Stimulated activated naive CD8-positive, alpha-beta T cell treated with anti-CD3 and anti-CD28 coated beads, Interleukin-15, amount 100 ng/mL, for 72 hours (primary cell): Measurements from ENCODE around the gene C20orf144.
"Not testable (repeated sequence)": the region's sequence is repeated elsewhere in the genome, so short reads cannot be mapped to it uniquely, and the experiment has no call there.

ENCODE experiments used
- ATAC-seq: fragments of 150-1000 bp; cut with Tn5 transposase; 2 replicates; pipeline ENCODE4 v1.10.0; 2021; ENCODE audit warnings: mild to moderate bottlenecking, moderate library complexity
- DNase-seq, 2 donors: peaks; one replicate each; pipeline ENCODE4 v3.0.0; 2021 to 2022
- H3K27ac Mint-ChIP-seq, 2 donors: one replicate each; pipeline ENCODE4 v1.8.0; 2022; ENCODE audit warnings: mild to moderate bottlenecking in 2 of 2, mixed read lengths in 2 of 2, moderate library complexity in 2 of 2
- H3K27me3 Mint-ChIP-seq: one replicate; pipeline ENCODE4 v1.8.0; 2022; ENCODE audit warnings: mixed read lengths
- H3K4me1 Mint-ChIP-seq: one replicate; pipeline ENCODE4 v1.8.0; 2022; ENCODE audit warnings: mild to moderate bottlenecking, mixed read lengths
- H3K4me3 Mint-ChIP-seq, 2 donors: one replicate each; pipeline ENCODE4 v1.8.0; 2022; ENCODE audit warnings: mild to moderate bottlenecking in 2 of 2, mixed read lengths in 2 of 2, moderate library complexity in 1 of 2
- H3K9me3 Mint-ChIP-seq, 2 donors: one replicate each; pipeline ENCODE4 v1.8.0; 2022; ENCODE audit warnings: mixed read lengths in 2 of 2

C20orf144 gene

GRCh38 chr20:33688938-33689424 is 26.9 kb downstream of the C20orf144 start:
- ATAC-seq = no peak
- no peak for DNase-seq
- H3K4me3 Mint-ChIP-seq = peak overlapping the region; percentile 14 to 48
- H3K4me1 Mint-ChIP-seq = peaks cover 69% of the 10 kb centered on the region
- H3K9me3 Mint-ChIP-seq = no peaks in the 10 kb centered on the region
- no peaks in the 10 kb centered on the region for H3K27me3 Mint-ChIP-seq
- peak overlapping the region in 1 of 2 donors; percentile 61 for H3K27ac Mint-ChIP-seq

DNA sequence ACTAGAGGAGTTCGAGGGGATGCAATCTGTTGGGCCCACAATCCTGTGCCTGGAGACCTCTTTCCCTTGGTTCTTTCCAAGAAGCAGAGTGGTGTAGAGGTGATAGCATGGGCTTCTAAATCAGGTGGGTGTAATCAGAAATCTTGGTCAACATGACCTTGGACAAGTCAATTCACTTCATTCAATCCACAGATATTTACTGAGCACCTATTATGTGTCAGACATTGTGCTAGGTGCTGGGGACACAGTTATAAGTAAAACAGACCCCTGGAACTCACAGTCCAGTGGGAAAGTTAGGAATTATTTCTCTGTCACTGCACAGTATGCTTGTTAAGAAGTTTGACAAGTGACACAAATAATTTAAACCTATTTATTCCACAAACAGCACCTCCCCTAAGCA is 27.4 kb downstream of the C20orf144 start:
- ATAC-seq = no peak
- no peak overlapping the region for H3K27ac Mint-ChIP-seq
- DNase-seq = no peak
- no peaks in the 10 kb centered on the region for H3K27me3 Mint-ChIP-seq
- H3K4me1 Mint-ChIP-seq = peaks cover 64% of the 10 kb centered on the region
- peak overlapping the region; percentile 48 to 66 for H3K4me3 Mint-ChIP-seq
- no peaks in the 10 kb centered on the region for H3K9me3 Mint-ChIP-seq

- DNase-seq (peak; percentile 67 to 72), ATAC-seq (peak; percentile 43)
- H3K9me3 Mint-ChIP-seq = no peaks in the 10 kb centered on the region
- peak overlapping the region; percentile 59 to 73 for H3K27ac Mint-ChIP-seq
- H3K4me3 Mint-ChIP-seq = peak overlapping the region; percentile 66 to 70
- H3K4me1 Mint-ChIP-seq = peaks cover 59% of the 10 kb centered on the region
- no peaks in the 10 kb centered on the region for H3K27me3 Mint-ChIP-seq
Observed at GRCh38 chr20:33689973-33690372, 27.8 kb downstream of the C20orf144 start.

DNA sequence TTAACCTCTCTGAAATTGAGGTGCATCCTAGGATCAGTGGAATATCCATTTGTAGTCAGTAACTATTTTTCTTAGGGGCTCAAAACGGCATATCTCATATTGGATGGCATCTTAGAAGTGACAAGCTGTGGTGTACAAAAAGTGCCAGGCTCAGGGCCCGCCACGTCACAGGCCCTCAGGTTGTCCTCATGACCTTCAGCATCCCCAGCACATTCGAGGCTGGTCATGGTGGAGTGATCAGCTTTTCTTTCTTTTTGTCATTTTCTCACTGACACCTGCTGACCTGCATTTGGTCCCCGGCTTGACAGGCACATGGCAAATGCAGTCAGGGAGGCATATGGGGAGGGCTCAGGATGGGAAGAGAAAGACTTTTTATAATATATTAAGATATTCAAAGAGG is 31.2 kb downstream of the C20orf144 start:
- no peak for ATAC-seq
- H3K4me3 Mint-ChIP-seq = no peak overlapping the region
- H3K9me3 Mint-ChIP-seq = peaks cover 0 to 2% of the 10 kb centered on the region in 2 donors
- no peaks in the 10 kb centered on the region for H3K27me3 Mint-ChIP-seq
- no peak for DNase-seq
- peak overlapping the region in 1 of 2 donors; percentile 82 for H3K27ac Mint-ChIP-seq
- H3K4me1 Mint-ChIP-seq = peaks cover 32% of the 10 kb centered on the region

DNA sequence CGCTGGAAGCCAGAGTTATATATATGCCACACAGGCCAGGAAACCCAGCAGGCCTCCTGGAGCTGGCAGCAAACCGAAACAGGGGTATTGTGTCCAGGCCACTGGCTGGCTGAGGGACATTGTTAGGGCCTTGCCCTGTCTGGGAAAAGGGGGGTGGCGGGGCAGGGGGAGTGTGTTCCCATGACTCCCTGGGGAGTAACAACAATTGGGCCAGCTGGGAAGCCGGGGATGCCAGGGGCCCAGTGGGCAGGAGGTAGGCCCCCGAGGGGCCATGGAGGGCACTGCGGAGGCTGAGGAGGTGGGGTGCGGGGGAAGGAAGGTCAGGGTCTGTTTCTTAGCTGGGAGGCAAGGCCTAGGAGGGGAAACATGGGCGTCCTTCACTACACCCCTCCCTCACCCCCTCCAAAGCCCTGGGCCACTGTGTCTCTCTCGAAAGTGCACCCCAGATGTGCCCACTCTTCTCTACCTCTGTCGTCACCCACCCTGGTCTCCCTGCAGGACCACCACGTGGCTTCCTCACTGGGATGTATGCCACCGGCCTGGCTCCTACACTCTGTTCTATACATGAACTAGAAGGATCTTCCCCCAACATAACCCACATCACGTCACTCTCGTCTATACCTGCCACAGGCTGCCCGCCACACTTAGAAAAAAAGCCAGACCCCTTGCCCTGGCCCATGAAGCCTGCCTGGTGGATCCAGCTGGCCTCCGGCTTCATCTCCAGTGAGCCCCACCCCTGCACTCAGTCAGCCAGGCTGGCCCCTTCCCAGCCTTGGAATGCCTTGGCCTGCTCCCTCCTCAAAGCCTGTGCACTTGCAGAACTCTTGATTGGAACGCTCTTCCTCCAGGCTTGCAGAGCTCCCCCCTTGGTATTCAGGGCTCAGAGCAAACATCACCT is 31.9 kb downstream of the C20orf144 start:
- DNase-seq (no peak), ATAC-seq (no peak)
- no peak overlapping the region for H3K4me3 Mint-ChIP-seq
- H3K9me3 Mint-ChIP-seq = peaks cover 0 to 7% of the 10 kb centered on the region in 2 donors
- no peaks in the 10 kb centered on the region for H3K27me3 Mint-ChIP-seq
- peaks cover 25% of the 10 kb centered on the region for H3K4me1 Mint-ChIP-seq
- peak overlapping the region in 1 of 2 donors; percentile 82 for H3K27ac Mint-ChIP-seq

DNA sequence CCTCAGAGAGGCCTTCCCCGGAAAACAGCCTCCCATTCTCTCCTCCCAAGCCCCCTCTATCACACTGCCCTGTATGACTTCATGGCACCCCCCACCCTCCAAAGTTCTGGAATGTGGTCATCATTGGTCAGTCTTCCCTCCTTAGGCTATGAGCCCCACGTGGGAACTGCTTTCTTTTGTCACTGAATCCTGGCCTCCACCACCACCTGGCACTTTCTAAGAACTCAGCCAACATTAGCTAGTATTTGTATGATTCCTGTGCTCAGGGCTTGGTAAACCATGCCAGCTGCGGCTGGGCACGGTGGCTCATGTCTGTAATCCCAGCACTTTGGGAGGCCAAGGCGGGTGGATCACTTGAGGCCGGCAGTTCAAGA is 32.5 kb downstream of the C20orf144 start:
- peak overlapping the region in 1 of 2 donors; percentile 25 for H3K27ac Mint-ChIP-seq
- H3K27me3 Mint-ChIP-seq = no peaks in the 10 kb centered on the region

DNA sequence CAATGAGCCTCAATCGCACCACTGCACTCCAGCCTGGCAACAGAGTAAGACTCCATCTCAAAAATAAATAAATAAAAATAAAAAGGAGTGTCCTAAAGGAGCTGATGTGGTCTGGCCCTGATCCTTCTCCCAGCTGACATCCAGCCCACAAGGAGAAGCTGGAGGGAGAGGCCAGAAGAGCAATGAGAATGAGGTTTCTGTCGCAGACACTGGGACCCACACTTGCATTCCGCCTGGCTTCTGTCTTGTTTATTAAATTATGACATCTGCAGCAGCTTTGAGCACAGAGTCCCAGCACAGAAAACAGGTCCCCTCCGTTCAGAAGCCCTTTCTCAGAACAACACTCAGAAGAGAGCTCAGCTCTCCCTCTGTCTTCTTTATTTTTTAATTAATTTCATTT is 34.3 kb downstream of the C20orf144 start:
- H3K27me3 Mint-ChIP-seq = no peaks in the 10 kb centered on the region
- ATAC-seq (no peak), DNase-seq (no peak)
- no peak overlapping the region for H3K27ac Mint-ChIP-seq
- peaks cover under 1% of the 10 kb centered on the region for H3K4me1 Mint-ChIP-seq
- no peak overlapping the region for H3K4me3 Mint-ChIP-seq
- H3K9me3 Mint-ChIP-seq = peaks cover 0 to 7% of the 10 kb centered on the region in 2 donors

More for the DNA sequence above, 32.5 kb downstream of the C20orf144 start:
- peaks cover 19% of the 10 kb centered on the region for H3K4me1 Mint-ChIP-seq
- DNase-seq (no peak), ATAC-seq (no peak)
- H3K4me3 Mint-ChIP-seq = no peak overlapping the region
- H3K9me3 Mint-ChIP-seq = peaks cover 0 to 7% of the 10 kb centered on the region in 2 donors

DNA sequence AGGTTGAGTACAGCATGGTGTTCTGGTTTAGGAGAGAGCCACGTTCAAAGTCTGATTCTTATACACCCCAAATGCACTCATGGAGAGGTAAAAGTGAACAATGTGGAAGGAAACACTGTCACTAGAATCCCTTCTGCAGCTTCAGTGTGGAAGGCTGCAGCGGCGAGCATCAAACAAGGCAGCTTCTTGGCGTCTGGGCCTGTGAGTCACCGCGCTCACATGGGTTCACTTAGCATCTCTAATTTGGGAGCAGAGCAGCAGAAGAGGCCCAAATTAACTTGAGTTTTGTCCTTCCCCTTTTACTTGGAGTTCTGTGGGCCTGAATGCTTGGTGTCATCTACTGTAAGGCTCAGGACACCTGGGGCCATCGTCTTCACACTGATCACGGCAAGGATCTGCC is 35.0 kb downstream of the C20orf144 start:
- Mint-ChIP-seq H3K27ac (no peak overlapping the region), H3K4me3 (no peak overlapping the region), H3K27me3 (no peaks in the 10 kb centered on the region), H3K4me1 (no peaks in the 10 kb centered on the region), H3K9me3 (peaks cover 0 to 7% of the 10 kb centered on the region in 2 donors)
- ATAC-seq = no peak
- no peak for DNase-seq

DNA sequence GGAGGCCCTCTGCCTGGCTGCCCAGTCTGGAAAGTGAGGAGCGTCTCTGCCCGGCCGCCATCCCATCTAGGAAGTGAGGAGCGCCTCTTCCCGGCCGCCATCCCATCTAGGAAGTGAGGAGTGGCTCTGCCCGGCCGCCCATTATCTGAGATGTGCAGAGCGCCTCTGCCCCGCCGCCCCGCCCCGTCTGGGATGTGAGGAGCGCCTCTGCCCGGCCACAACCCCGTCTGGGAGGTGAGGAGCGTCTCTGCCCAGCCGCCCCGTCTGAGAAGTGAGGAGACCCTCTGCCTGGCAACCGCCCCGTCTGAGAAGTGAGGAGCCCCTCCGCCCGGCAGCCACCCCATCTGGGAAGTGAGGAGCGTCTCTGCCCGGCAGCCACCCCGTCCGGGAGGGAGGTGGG is 36.8 kb downstream of the C20orf144 start:
- not testable (repeated sequence) for H3K4me3 Mint-ChIP-seq, ATAC-seq, H3K27ac Mint-ChIP-seq, DNase-seq, H3K9me3 Mint-ChIP-seq, H3K4me1 Mint-ChIP-seq, H3K27me3 Mint-ChIP-seq

- not testable (repeated sequence) for DNase-seq, H3K27me3 Mint-ChIP-seq, ATAC-seq, H3K4me1 Mint-ChIP-seq, H3K9me3 Mint-ChIP-seq, H3K4me3 Mint-ChIP-seq, H3K27ac Mint-ChIP-seq
Observed at GRCh38 chr20:33700696-33701441, 38.7 kb downstream of the C20orf144 start.

- no peak for DNase-seq
- no peak for ATAC-seq
- peaks cover 0 to 7% of the 10 kb centered on the region in 2 donors for H3K9me3 Mint-ChIP-seq
- no peaks in the 10 kb centered on the region for H3K4me1 Mint-ChIP-seq
- no peak overlapping the region for H3K27ac Mint-ChIP-seq
- no peaks in the 10 kb centered on the region for H3K27me3 Mint-ChIP-seq
- no peak overlapping the region for H3K4me3 Mint-ChIP-seq
Observed at GRCh38 chr20:33701629-33702450, 39.7 kb downstream of the C20orf144 start.

GRCh38 chr20:33702861-33703260 is 40.7 kb downstream of the C20orf144 start:
- no peak for ATAC-seq
- Mint-ChIP-seq H3K4me1 (no peaks in the 10 kb centered on the region), H3K27ac (peak overlapping the region in 1 of 2 donors; percentile 23), H3K4me3 (no peak overlapping the region), H3K9me3 (peaks cover 0 to 7% of the 10 kb centered on the region in 2 donors), H3K27me3 (no peaks in the 10 kb centered on the region)
- no peak for DNase-seq

DNA sequence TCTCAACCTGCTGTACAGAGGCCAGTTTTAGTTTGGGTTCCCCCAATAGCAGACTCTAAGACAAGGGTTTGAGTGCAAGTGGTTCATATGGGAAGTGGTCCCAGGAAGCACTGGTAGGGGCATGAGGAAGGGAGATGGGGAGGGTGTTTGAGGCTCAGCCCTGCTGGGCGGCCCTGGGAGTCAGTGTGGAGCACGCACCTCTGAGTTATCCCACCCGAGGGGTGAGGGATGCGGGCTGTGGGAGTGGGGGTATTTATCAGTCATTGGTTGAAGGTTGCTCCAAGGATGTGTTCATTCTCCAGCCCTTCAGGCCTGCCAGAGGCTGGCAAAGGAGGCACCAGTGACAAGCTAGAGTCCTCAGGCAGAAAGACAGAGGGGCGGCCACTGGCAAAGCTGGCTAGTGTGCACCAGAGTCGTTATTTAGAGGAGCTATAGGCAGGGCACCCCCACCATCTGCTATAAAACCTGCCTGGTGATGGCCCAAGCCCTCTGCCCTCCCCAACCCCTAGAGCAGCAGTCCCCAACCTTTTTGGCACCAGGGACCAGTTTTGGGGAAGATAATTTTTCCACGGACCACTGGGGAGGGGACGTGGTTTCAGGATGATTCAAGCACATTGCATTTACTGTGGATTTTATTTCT is 41.5 kb downstream of the C20orf144 start:
- Mint-ChIP-seq H3K9me3 (peaks cover 0 to 1% of the 10 kb centered on the region in 2 donors), H3K27me3 (no peaks in the 10 kb centered on the region), H3K27ac (no peak overlapping the region), H3K4me3 (no peak overlapping the region), H3K4me1 (no peaks in the 10 kb centered on the region)
- DNase-seq = no peak
- ATAC-seq = no peak

DNA sequence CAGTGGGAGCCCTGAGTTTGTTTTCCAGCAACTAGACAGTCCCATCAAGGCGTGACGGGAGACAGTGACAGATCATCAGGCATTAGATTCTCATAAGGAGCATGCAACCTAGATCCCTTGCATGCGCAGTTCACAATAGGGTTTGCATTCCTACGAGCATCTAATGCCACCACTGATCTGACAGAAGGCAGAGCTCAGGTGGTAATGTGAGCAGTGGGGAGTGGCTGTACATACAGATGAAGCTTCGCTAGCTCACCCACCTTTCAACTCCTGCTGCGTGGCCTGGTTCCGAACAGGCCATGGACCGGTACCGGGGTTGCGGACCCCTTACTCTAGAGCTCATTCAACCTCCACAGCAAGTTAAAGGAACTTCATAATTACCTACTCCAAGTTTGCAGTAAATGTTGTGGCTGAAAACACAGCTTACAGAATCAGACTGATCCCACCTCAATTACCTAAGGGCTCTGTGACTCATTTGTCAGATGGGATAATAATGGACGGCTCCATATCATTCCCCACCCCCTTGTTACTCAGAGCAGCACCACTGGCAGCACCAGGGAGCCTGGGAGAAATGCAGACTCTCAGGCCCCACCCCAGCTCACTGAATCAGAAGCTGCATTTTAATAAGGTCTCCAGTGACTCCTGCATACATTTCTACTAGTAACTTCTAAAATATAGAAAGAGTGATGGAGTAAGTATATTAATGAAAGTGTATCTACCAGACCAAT is 42.2 kb downstream of the C20orf144 start:
- H3K9me3 Mint-ChIP-seq = no peaks in the 10 kb centered on the region
- no peak overlapping the region for H3K4me3 Mint-ChIP-seq
- no peaks in the 10 kb centered on the region for H3K27me3 Mint-ChIP-seq
- H3K27ac Mint-ChIP-seq = no peak overlapping the region
- DNase-seq = no peak
- no peak for ATAC-seq
- H3K4me1 Mint-ChIP-seq = peaks cover 2% of the 10 kb centered on the region
